ENCODE measurements around the gene GEMIN5.

The GEMIN5 gene

GRCh38 chr5:154884424-154884823, 53.6 kb downstream of the GEMIN5 start:
- no peak for DNase-seq (ENCODE audit: low read depth)

GRCh38 chr5:154881986-154882385, 56.0 kb downstream of the GEMIN5 start:
- DNase-seq (ENCODE audit: low read depth) = no peak

- no peak for DNase-seq (ENCODE audit: low read depth)
These were observed 59.2 kb downstream of the GEMIN5 start for GRCh38 chr5:154878642-154879335.

- no peak for DNase-seq (ENCODE audit: low read depth)
These were observed 64.2 kb downstream of the GEMIN5 start for GRCh38 chr5:154873791-154874331.

- no peak for DNase-seq (ENCODE audit: low read depth)
These were observed 66.3 kb downstream of the GEMIN5 start for GRCh38 chr5:154871734-154872133.

GRCh38 chr5:154868702-154869101, 69.3 kb downstream of the GEMIN5 start:
- DNase-seq (ENCODE audit: low read depth) = no peak

- DNase-seq (ENCODE audit: low read depth) = no peak
These were observed 71.2 kb downstream of the GEMIN5 start for GRCh38 chr5:154866841-154867240.

- no peak for DNase-seq (ENCODE audit: low read depth)
These were observed 72.4 kb downstream of the GEMIN5 start for GRCh38 chr5:154865466-154866184.

- no peak for DNase-seq (ENCODE audit: low read depth)
These were observed 74.5 kb downstream of the GEMIN5 start for GRCh38 chr5:154863291-154864080.

GRCh38 chr5:154862766-154863165, 75.2 kb downstream of the GEMIN5 start:
- DNase-seq (ENCODE audit: low read depth) = no peak

- no peak for DNase-seq (ENCODE audit: low read depth)
These were observed 76.1 kb downstream of the GEMIN5 start for GRCh38 chr5:154861946-154862345.

- no peak for DNase-seq (ENCODE audit: low read depth)
These were observed 77.2 kb downstream of the GEMIN5 start for GRCh38 chr5:154860765-154861164.

GRCh38 chr5:154860123-154860522, 77.9 kb downstream of the GEMIN5 start:
- DNase-seq (ENCODE audit: low read depth) = no peak

- DNase-seq (ENCODE audit: low read depth) = no peak
These were observed 78.8 kb downstream of the GEMIN5 start for GRCh38 chr5:154858972-154859871.

GRCh38 chr5:154858297-154858971, 79.6 kb downstream of the GEMIN5 start, which contains the start of gene CNOT8:
Gene CNOT8 (plus strand): TSS chr5:154858627. CDS start chr5:154863279, 4,652 bp downstream.
- DNase-seq (ENCODE audit: low read depth) = peak; percentile 96

GRCh38 chr5:154857530-154858296, 80.3 kb downstream of the GEMIN5 start:
- DNase-seq (ENCODE audit: low read depth) = peak; percentile 79

GRCh38 chr5:154851351-154851750, 86.7 kb downstream of the GEMIN5 start:
- DNase-seq (ENCODE audit: low read depth) = no peak

- no peak for DNase-seq (ENCODE audit: low read depth)
These were observed 87.6 kb downstream of the GEMIN5 start, which contains the start of gene FAXDC2 for GRCh38 chr5:154850255-154851062. Gene FAXDC2 (minus strand): TSS chr5:154850603. CDS start chr5:154838178, 12,425 bp downstream.

GRCh38 chr5:154849791-154850201, 88.2 kb downstream of the GEMIN5 start:
- no peak for DNase-seq (ENCODE audit: low read depth)

Data from activated T-cell treated with anti-CD3 and anti-CD28 coated beads for 1 hour (primary cell).